ENCODE data around the gene MTF2.

Gene MTF2

DNA sequence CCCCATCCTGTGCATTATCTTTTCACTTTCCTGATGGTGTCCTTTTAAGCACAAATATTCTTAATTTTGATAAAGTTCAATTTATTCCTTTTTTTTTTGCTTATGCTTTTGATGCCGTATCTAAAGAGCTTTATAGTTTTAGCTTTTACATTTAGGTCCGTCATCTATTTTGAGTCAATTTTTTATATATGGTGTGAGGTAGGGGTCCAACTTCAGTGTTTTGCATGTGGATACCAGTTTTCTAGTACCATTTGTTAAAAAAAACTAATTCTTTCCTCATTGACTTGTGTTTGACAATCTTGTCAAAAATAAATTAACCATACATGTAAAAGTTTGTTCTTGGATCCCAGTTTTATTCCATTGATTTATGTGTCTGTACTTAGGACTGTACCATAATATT, 4.9 kb downstream of the MTF2 start:
- no peak for DNase-seq (ENCODE audit: low spot score)

DNA sequence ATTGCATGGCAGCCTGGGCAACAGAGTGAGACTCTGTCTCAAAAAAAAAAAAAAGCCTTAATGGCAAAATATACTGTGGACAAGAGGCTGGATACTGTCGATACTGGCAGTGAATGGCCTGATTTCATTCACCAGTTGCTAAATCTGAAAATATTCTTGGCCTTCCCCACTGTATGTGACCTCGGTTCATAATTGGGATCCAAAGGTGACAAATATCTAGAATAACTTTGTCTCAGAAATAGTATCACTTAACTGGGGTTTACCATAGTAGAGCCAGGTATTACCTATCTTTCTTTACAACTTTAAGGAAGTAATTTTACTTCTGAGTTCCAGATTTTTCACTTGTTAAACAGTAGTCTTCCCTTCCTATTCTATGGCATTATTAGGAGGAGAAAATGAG, 8.4 kb downstream of the MTF2 start:
- DNase-seq (ENCODE audit: low spot score): no peak

DNA sequence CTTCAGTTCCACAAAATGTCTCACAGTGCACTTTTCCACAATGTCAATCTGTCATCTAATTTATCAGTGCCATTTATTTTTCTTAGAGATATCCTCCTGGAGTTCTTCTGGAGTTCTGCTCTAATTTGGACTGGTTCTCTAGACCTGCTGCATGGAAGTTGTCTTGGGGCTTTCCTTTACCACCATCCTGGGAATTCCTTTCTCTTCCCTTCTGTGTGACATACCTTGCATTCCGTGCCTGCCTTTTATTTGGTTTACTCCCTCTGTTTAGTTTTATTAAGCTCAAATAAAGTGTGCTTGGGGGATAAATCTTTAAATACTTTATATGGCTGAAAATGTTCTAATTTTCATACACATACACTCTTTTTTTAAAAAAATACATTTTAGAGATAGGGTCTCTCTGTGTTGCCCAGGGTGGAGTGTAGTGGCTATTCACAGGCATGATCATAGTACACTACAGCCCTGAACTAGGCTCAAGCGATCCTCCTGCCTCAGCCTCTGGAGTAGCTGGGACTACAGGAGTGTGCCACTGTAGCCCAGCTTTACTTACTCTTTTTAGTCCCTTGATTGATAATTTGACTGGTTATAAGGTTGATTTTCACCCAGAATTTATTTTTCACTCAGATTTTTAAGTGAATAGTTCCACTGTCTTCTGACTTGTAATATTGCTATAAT, 14.4 kb downstream of the MTF2 start:
- no peak for DNase-seq (ENCODE audit: low spot score)

DNA sequence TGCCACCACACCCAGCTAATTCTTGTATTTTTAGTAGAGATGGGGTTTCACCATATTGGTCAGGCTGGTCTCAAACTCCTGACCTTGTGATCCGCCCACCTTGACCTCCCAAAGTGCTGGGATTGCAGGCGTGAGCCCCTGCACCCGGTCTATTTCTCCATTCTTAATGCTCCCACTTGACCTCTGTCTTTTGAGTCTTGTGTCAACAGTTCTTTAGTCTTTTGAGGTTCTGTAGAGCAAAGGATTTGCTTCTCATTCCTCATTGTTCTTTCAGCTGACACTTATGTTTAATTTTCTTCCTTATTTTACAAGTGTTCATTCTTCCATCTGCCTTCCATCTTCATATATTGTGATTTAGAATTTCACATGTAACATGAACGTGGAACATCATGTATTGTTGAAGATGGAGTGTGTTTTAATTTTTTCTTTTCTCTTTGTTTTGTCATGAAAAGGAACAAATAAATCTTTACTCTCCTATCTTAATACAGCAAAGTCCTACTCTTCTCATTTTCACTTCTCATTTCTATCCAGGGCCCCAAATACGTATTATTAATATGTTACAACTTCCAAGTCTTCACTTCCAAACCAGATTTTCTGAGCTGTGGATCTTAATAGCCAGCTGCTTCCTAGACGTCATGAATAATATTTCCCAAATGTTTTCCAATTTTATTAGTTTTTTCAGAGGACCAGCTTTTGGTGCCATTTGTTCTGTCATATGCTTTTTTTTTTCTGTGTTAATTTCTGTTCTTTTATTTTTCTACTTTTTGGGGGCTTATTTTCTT, 16.9 kb downstream of the MTF2 start:
- no peak for DNase-seq (ENCODE audit: low spot score)

DNA sequence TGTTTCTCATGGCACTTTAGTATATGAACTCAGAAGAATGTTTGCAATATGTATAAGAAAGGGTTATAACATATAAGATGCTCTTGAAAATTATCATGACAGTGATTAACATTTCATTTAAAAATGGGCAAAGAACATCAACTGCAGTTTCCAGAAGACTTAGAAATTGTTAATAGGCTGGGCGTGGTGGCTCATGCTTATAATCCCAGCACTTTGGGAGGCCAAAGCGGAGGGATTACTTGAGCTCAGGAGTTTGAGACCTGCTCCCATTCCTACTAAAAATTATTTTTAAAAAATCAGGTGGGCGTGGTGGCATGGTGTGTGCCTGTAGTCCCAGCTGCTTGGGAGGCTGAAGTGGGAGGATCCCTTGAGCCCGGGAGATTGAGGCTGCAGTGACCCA, 23.1 kb downstream of the MTF2 start:
- DNase-seq (ENCODE audit: low spot score): no peak

DNA sequence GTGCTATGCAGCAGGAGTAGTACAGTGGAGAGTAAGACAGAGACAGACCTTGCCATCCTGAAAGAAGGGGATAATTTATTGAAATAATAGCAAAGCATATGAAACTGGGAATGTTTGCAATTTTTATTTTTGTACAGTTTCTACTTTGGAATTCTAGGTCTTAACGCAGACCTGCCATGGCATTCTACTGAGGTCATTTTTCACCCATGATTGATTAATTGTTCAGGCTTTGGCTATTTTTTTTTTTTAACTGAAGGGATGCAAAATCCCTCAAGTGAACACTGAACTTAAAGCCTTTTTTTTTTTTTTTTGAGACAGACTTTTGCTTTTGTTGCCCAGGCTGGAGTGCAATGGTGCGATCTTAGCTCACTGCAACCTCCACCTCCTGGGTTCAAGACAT, 27.1 kb downstream of the MTF2 start:
- DNase-seq (ENCODE audit: low spot score): no peak

DNA sequence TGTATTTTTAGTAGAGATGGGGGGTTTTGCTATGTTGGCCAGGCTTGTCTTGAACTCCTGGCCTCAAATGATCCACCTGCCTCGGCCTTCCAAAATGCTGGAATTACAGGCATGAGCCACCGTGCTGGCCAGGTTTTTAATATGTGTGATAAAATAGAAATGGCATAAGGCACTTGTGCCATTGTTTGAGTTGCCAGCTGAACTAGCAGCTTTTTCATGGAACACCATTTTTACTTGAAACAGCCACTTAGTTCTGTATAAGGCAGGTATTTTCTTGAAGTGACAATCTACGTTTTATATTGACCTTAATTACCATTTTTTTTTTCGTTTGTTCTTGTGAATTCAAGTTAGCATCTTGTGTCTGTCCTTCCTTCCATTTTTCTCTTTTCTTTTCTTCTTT, 28.3 kb downstream of the MTF2 start:
- no peak for DNase-seq (ENCODE audit: low spot score)

DNA sequence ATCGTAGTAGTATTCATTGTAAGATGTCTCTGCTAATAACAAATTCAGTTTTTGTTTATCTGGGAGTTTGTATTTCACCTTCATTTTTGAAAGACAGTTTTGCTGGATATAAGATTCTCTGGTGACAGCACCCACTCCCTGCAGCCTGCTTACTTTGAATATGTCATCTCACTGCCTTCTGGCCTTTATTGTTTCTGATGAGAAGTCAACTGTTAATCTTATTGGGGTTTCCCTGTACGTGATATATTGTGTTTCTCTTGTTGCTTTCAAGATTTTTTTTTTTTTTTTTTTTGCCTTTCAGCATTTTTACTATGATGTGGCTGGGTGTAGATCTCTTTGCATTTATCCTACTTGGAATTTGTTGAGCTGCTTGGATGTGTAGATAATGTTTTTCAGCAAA, 29.3 kb downstream of the MTF2 start:
- DNase-seq (ENCODE audit: low spot score): no peak

DNA sequence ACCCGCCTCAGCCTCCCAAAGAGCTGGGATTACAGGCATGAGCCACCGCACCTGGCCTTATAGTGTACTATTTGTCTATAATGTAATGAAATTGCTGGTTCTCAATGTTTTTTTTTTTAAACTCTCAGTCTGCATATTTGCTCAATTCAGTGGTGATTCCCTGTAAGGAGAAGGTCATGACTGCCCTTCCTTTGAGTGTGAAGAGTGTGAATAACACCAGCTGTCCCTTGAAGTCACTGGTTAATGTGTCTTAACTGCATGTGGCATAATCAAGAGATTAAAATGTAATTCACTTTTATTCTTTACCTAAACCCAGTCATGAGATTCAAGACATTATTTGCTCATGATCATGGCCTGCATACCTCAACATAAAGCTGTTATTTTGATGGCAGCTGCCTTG, 30.5 kb downstream of the MTF2 start:
- no peak for DNase-seq (ENCODE audit: low spot score)

DNA sequence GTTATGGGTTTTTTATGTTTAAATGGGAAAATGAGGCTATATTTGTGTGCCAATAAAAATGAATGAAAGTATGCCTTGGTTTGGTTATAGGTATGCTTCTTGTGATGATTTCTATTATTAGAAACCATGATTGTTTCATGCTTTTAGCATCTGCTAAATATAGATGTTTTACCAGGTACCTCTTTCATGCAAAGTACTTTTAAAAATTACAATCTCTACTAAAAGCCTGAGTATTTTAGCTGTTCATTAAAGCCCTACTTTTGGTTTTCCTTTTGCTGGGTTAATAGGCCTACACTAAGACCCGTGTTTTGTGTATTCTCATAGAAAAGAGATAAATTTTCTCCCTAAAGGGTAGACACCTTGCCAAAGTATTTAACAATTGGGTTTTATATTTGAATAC, 32.0 kb downstream of the MTF2 start:
- DNase-seq (ENCODE audit: low spot score): no peak

DNA sequence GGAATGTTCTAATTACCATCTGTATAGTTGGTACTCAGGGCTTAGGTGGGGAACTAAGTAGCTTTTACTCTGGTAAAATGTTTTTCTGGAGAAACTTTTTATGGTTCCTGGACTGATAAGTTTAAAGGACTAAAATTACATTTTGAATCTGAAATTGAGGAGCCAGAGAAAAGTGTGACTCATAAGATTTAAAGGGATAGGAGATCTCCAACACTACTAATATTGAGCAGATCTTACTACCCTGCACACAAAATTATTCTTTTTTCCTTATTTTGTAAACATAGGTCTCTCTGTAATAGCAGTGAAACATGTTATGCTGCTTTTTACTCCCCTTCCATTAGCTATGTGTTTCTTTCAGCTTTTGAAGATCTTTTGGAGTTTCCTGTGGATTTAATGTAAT, 32.5 kb downstream of the MTF2 start:
- no peak for DNase-seq (ENCODE audit: low spot score)

DNA sequence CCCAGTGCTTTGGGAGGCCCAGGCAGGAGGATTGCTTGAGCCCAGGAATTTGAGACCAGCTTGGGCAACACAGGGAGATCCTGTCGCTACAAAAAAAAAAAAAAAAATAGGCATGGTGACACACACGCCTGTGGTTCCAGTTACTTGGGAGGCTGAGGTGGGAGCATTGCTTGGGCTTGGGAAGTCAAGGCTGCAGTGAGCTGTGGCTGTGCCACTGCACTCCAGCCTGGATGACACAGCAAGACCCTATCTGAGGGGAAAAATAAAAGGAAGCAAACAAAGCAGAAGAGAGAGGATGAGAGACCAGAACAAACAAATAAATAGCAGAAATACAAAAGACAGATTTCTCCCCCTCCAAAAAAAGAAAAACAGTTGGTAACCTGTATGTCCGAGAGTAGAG, 34.0 kb downstream of the MTF2 start:
- no peak for DNase-seq (ENCODE audit: low spot score)

DNA sequence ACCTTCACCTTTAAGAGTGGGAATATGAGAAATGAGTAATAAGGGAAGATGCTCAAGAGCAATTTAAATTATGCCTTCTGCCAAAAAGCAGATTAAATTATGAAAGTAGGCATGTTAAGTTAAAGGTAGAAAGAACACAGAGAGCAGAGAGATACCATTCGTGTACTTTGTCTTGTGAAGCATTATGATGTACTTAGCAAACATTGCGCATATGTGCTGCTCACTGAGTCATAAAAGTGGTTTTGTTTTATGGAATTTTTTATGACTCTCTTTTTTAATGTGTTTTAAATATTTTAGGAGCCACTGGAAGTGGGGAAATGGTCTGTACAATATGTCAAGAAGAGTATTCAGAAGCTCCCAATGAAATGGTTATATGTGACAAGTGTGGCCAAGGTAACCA, 35.3 kb downstream of the MTF2 start:
- DNase-seq (ENCODE audit: low spot score): no peak

DNA sequence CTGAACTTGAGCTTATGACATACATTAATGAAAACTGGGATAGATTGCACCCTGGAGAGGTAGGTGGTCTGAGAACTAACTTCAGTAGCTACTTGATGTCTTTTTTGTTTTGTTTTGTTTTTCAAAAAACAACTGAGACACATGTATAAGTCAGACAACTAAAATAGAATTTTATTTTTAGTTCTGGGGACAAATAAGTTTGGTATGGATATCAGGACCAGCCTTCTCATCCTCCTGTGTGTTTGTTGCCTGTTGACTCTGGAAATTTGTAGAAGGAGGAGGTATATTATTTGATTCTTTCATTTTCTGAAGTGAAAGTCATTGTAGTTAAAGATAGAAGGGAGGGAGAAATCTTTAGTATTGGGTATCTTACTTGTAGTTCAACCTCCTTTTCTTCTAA, 41.5 kb downstream of the MTF2 start:
- no peak for DNase-seq (ENCODE audit: low spot score)

DNA sequence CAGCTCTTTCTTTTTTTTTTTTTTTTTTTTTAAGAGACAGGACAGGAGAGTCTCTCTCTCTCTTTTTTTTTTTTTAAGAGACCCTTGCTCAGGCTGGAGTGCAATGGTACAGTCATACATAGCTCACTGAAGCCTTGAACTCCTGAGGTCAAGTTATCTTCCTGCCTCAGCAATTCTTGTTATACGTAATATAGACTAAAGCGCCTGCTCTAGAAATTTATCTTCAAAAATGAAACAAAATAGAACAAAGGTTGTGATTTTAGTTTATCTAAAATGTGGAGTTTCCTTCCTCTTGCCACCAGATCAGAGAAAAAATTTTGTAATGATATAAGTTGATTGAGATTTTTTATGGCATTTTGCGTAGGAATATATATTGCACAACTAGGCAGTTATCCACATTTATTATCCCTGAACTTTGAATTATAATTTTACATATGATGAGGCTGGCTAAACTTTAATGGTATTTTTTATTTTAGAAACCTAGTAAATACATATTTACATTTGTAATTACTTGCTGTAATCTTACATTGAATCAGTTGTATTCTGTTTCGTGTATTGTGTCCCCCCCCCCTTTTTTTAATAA, 44.2 kb downstream of the MTF2 start:
- DNase-seq (ENCODE audit: low spot score): no peak

DNA sequence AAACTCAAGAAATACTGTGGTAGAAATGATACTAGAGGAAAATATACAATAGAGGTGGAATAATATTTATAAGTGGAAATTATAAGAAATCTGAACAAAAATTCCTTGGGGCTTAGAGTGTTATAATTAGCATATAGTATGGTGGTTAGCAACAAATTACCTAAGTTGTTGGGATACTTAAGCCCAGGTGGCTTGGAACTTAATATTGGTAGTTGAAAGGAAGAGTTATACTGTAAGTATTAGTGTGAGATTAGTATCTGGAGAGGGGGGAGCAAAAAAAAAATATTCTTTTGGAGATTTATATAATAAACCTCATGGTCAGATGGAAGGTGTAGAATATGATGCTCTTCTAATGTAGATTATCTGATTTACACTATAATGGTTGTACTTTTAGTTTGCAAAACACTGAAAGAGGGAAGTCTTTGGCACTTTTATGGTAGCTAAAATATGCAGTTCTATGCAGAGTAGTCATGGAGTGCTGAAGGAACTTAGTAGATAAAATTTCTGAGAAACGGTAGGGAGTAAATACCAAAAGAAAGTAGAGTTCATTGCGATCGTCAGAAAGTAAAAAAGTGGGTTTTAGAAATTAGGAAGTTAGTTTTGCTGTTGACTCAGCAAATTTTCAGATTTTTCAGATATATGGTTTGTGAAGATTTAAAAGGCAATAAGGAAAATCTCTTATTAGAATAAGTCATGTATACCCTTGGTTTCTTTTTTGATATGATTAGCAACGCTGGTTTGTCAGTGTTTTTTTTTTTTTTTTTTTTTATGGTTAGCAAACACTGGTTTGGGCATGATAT, 45.7 kb downstream of the MTF2 start:
- no peak for DNase-seq (ENCODE audit: low spot score)

DNA sequence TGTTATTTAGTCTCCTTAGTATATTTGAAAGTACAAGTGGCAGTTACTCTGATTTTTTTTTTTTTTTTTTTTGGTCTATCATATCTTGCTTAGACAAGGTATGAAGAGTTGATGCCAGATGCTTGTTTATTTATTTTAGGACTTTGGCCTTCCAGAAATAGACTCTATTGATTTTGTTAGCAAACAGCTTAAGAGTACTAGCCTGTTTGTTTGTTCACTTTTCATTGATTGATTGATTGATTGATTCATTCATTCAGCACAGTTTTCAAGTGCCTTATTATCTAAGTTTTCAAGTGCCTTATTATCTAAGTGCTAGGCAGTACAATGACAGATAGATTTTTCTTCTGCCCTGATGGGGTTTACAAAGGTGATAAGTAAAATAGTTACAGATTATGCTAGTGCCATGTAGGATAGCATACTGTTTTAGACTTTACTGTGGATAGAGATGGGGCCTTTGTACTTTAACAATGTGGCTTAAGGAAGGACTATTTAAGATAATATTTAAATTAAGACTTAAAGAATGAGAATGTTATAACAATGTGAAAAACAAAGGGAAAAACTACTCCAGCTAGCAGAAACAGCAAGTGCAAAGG, 50.5 kb downstream of the MTF2 start:
- DNase-seq (ENCODE audit: low spot score): no peak

DNA sequence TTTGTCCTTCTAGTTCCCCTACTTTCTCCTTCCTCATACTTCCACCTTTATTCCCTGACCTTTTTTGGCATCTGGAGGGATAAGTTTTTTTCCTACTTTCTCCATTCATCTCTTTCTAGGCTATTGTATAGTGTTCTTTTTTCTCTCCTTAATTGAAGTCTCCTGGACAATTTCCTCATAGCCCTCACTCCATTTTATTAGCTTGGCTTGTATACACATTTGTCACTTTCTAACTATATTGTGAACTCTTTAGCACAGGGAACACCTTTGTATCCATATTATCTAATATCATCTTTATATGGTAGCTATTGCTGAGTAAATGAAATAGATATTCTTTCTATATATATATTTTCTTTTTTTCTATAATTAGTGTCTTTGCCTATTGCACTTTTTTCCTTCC, 53.6 kb downstream of the MTF2 start:
- no peak for DNase-seq (ENCODE audit: low spot score)

DNA sequence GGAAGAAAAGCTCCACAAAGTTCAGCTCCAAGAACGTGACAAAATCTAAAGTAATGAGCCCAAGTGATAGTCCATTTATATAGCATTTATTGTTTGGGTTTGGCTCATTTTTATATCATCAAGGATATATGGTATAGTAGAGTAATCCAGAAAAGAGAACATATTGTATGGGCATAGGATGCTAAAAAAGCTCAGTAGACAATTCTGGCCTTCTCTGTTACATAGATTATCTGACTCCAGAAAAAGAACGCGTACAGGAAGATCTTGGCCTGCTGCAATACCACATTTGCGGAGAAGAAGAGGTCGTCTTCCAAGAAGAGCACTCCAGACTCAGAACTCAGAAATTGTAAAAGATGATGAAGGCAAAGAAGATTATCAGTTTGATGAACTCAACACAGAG, 57.4 kb downstream of the MTF2 start:
- no peak for DNase-seq (ENCODE audit: low spot score)

DNA sequence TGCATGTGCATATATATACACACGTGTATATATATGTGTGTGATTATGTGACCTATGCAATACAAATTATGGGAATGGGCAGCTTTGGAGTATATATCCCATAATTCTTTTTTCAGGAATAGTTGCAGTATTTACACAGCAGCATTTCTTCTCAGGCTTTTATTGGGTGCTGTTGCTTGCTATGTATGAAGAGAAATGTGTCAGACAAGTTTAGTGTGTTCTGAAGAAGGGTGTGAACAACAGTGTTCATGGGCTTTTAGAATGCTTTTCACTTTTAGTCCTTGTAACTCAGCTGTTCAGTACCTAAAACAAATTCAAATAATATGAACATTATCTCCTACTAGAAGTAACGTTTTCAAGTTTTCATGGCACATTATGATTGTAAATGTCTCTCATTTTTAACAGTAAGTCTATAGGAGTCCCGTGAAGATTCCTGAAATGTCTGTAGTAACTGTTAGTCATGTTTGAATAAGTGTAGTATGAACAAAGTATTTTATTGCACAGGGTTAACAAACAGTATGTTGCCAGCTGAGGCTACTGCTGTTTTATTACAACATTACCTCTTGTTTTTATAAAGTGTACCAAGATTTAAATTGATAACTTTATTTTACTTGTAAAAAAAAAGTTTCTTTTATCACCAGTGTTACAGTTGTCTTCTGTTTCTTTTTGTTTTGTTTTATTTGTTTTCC, 58.7 kb downstream of the MTF2 start:
- DNase-seq (ENCODE audit: low spot score): no peak

DNA sequence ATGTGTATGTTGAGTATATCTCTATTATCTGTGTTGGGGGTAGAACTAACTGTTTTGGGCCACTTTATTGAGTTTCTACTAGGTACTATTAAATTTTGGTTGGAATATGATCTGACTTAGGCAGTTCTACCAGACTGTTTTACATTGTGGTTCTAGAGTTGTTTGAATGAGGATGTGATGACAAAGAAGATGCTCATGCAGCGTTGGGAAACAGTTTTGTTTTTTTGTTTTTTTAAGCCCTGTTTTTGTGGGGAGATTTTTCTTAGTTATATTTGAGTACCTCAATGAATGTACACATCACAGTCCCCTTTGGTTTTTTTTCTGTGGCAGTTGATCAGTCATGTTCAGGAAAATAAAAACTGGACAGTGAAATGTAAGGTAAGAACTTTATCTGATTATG, 61.0 kb downstream of the MTF2 start:
- DNase-seq (ENCODE audit: low spot score): no peak

DNA sequence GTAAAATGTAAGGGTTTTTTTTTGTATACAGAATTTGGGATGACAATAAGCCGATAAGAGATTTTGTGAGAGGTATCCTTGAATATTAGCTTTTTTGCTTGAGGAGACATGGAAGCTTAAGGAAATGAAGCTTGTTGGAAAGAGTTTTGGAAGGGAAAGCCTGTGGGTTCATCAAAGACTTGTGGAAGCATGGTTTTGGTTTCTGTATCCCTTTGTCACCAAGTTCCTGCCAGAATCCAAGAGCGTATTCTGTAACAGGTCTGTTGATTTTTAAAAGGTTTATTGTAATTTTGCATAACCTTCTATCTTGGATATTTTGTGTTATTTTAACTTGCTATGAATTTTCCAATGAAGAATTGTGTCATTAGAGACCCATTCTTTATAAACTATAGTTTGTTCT, 63.1 kb downstream of the MTF2 start:
- no peak for DNase-seq (ENCODE audit: low spot score)
